Thyroid gland (tissue), 4 donors: ENCODE measurements around the gene ATXN2L. TPM values are rescaled to one million over a fixed set of nuclear protein-coding genes. Genes with fewer than 3 reads are reported as not detected.

Experiments
- DNase-seq, 2 donors: peaks; one replicate each; pipeline ENCODE4 v3.0.0-alpha.2; 2019
- H3K27ac ChIP-seq, 3 donors: fragments of 200-600 bp; sonication (generic); 1 replicate in 2 of 3; 2 replicates in 1 of 3; pipeline ENCODE4 v1.5.1; 2016 to 2019; ENCODE audit warnings: mild to moderate bottlenecking in 1 of 3, moderate library complexity in 1 of 3
- H3K27me3 ChIP-seq: fragments of 200-600 bp; sonication (generic); one replicate; pipeline ENCODE4 v1.5.1; 2019
- H3K36me3 ChIP-seq, 2 donors: fragments of 200-600 bp; sonication (generic); one replicate each; pipeline ENCODE4 v1.5.1; 2016 to 2019
- H3K4me1 ChIP-seq, 2 donors: fragments of 200-600 bp; sonication (generic); one replicate each; pipeline ENCODE4 v1.5.1; 2017 to 2019
- H3K4me3 ChIP-seq, 3 donors: fragments of 200-600 bp; sonication (generic); replicated peaks in 1 of 3; 1 replicate in 2 of 3; 2 replicates in 1 of 3; pipeline ENCODE4 v1.5.1; 2016; ENCODE audit warnings: mild to moderate bottlenecking in 1 of 3
- H3K9me3 ChIP-seq: fragments of 200-600 bp; sonication (generic); one replicate; pipeline ENCODE4 v1.5.1; 2017
- CTCF ChIP-seq, 6 experiments: fragments of 200-600 bp in 3 of 6; fragments of 450-650 bp in 3 of 6; sonication (generic) in 3 of 6; IDR thresholded peaks; one replicate each; pipeline ENCODE4 v1.5.1; 2016 to 2019; ENCODE audit warnings: antibody characterized with exemption in 6 of 6, mild to moderate bottlenecking in 2 of 6, inconsistent platforms in 1 of 6, moderate library complexity in 1 of 6
- POLR2A ChIP-seq, 2 donors: fragments of 450-650 bp; IDR thresholded peaks; one replicate each; pipeline ENCODE4 v1.6.1; 2017; ENCODE audit warnings: antibody characterized with exemption in 2 of 2, mild to moderate bottlenecking in 2 of 2, moderate library complexity in 1 of 2
- WGBS, 2 donors: methylation state at CpG; one replicate each; pipeline ENCODE4 v1.1.5; 2017; 5-methylcytosine and 5-hydroxymethylcytosine counted together
- intact Hi-C: fragments of 100-400 bp; cut with DNase I; formaldehyde crosslinking; loops from one replicate; pipeline ENCODE4 v1.15.1; 2023
- total RNA-seq, 4 donors: library from RNA; depleted of rRNA; stranded (reverse); fragments of >200 nt; gene quantifications; one replicate each; pipeline ENCODE4 v1.2.3, GENCODE V29; 2016

Gene ATXN2L
- total RNA-seq, 4 donors from 2014 or later = 49.3 to 78.7 (median 62.0) TPM

- Histone ChIP-seq H3K27ac (no peak overlapping the region), H3K4me1 (peaks cover 2 to 5% of the 10 kb centered on the region in 2 donors), H3K27me3 (no peaks in the 10 kb centered on the region), H3K4me3 (no peak overlapping the region), H3K36me3 (peaks cover 26 to 35% of the 10 kb centered on the region in 2 donors), H3K9me3 (no peaks in the 10 kb centered on the region)
- DNase-seq = no peak
- intact Hi-C loops = no loop called here
- TF ChIP-seq POLR2A (IDR thresholded peaks at IDR 0.05) = no peak
- TF ChIP-seq CTCF (IDR thresholded peaks at IDR 0.05) = no peak
- 97% methylated on average over 6 of the region's 6 CpGs; no CpG with 5 or more reads in 1 of the 2 donors for WGBS, 2 donors
Measured at GRCh38 chr16:28874406-28874805, 51.6 kb downstream of the ATXN2L start.

GRCh38 chr16:28875134-28876018 is 52.6 kb downstream of the ATXN2L start:
- no peak overlapping the region for H3K4me3 ChIP-seq
- H3K36me3 ChIP-seq = peaks cover 16 to 27% of the 10 kb centered on the region in 2 donors
- H3K27ac ChIP-seq = no peak overlapping the region
- no peak for TF ChIP-seq POLR2A (IDR thresholded peaks at IDR 0.05)
- TF ChIP-seq CTCF (IDR thresholded peaks at IDR 0.05) = no peak
- intact Hi-C loops = loop anchor here (5.0 kb wide), 1 partner anchor 52 kb away; the partner anchor contains the start of gene RABEP2
- WGBS, 2 donors = 74 to 78% methylated on average over 13 of the region's 13 CpGs
- no peaks in the 10 kb centered on the region for H3K27me3 ChIP-seq
- DNase-seq = no peak
- H3K9me3 ChIP-seq = no peaks in the 10 kb centered on the region
- peaks cover 7 to 11% of the 10 kb centered on the region in 2 donors for H3K4me1 ChIP-seq

- no peak overlapping the region for H3K4me3 ChIP-seq
- no peaks in the 10 kb centered on the region for H3K9me3 ChIP-seq
- intact Hi-C loops = loop anchor here (5.0 kb wide), 1 partner anchor 51 kb away; the partner anchor contains the start of gene RABEP2
- no peaks in the 10 kb centered on the region for H3K27me3 ChIP-seq
- DNase-seq = no peak
- peaks cover 7 to 12% of the 10 kb centered on the region in 2 donors for H3K4me1 ChIP-seq
- WGBS, 2 donors = 72 to 80% methylated on average over 5 to 17 of the region's 17 CpGs
- H3K36me3 ChIP-seq = peaks cover 9 to 22% of the 10 kb centered on the region in 2 donors
- TF ChIP-seq CTCF (IDR thresholded peaks at IDR 0.05) (no peak), POLR2A (IDR thresholded peaks at IDR 0.05) (no peak)
- no peak overlapping the region for H3K27ac ChIP-seq
Measured at GRCh38 chr16:28876019-28876659, 53.3 kb downstream of the ATXN2L start.

GRCh38 chr16:28876973-28877654 is 54.3 kb downstream of the ATXN2L start:
- H3K27me3 ChIP-seq = no peaks in the 10 kb centered on the region
- WGBS, 2 donors = 62 to 63% methylated on average over 10 to 11 of the region's 12 CpGs
- TF ChIP-seq CTCF (IDR thresholded peaks at IDR 0.05) (no peak), POLR2A (IDR thresholded peaks at IDR 0.05) (no peak)
- no peak for DNase-seq
- intact Hi-C loops = loop anchor here (5.0 kb wide), 1 partner anchor 50 kb away; the partner anchor contains the start of gene RABEP2
- H3K9me3 ChIP-seq = no peaks in the 10 kb centered on the region
- H3K4me3 ChIP-seq = no peak overlapping the region
- peaks cover 7 to 12% of the 10 kb centered on the region in 2 donors for H3K4me1 ChIP-seq
- H3K27ac ChIP-seq = no peak overlapping the region
- peaks cover 3 to 21% of the 10 kb centered on the region in 2 donors for H3K36me3 ChIP-seq
